ENCODE data around the gene SYTL3.

DNA sequence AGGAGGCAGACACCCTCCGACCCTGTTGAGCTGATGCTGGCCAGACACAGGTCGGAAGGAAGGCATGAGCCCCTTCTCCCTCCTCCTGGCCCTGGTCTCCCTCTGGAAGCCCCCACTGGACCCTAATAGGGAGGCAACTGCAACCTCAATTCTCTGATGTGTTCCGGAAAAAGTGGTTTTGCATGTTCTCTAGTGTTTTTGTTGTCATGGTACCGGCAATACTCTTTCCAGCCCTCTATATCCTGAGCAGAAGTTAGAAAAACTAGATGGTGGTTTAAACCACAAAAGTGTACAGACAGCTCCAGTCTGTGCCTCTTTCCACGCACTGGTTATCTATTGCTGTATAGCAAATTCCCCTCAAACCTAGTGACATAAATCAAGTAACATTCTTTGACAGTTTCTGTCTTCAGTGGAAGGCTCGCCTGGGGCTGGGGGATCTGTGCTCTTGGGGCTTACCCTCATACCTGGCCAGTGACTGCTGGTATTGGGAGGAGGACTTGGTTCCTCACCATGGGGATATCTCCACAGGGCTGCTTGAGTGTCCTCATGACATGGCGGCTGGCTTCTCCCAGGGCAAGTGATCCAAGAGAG is 37.0 kb downstream of the SYTL3 start:
- TF ChIP-seq, protein P1, sequence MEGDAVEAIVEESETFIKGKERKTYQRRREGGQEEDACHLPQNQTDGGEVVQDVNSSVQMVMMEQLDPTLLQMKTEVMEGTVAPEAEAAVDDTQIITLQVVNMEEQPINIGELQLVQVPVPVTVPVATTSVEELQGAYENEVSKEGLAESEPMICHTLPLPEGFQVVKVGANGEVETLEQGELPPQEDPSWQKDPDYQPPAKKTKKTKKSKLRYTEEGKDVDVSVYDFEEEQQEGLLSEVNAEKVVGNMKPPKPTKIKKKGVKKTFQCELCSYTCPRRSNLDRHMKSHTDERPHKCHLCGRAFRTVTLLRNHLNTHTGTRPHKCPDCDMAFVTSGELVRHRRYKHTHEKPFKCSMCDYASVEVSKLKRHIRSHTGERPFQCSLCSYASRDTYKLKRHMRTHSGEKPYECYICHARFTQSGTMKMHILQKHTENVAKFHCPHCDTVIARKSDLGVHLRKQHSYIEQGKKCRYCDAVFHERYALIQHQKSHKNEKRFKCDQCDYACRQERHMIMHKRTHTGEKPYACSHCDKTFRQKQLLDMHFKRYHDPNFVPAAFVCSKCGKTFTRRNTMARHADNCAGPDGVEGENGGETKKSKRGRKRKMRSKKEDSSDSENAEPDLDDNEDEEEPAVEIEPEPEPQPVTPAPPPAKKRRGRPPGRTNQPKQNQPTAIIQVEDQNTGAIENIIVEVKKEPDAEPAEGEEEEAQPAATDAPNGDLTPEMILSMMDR (IDR thresholded peaks at IDR 0.05), result no peak
- no peak for TF ChIP-seq EZH2 (IDR thresholded peaks at IDR 0.05; ENCODE audit: borderline replicate concordance, insufficient read depth, low read depth, low read length, poor library complexity, severe bottlenecking)

Data from B cell (primary cell).